Measurements from ENCODE around the gene OR10J5.

DNA sequence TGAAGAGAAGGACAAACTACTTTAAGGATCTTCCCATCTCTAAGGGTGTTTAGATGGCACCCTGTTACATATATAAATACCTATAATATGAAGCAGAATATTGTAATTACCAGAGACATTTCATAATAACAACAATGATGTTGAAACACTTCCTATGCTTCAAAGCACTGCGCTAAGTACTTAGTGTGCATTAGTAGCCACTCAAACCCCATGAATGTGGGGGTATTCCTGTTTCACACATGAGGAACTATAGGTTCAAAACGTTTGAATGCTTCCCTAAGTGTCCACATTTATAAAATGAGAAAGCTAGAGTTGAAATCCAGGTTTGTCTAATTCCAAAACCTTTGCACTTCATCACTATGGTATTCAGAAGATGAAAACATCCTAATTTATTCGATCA, 18.5 kb upstream of the OR10J5 start:
- TF ChIP-seq, protein P1, sequence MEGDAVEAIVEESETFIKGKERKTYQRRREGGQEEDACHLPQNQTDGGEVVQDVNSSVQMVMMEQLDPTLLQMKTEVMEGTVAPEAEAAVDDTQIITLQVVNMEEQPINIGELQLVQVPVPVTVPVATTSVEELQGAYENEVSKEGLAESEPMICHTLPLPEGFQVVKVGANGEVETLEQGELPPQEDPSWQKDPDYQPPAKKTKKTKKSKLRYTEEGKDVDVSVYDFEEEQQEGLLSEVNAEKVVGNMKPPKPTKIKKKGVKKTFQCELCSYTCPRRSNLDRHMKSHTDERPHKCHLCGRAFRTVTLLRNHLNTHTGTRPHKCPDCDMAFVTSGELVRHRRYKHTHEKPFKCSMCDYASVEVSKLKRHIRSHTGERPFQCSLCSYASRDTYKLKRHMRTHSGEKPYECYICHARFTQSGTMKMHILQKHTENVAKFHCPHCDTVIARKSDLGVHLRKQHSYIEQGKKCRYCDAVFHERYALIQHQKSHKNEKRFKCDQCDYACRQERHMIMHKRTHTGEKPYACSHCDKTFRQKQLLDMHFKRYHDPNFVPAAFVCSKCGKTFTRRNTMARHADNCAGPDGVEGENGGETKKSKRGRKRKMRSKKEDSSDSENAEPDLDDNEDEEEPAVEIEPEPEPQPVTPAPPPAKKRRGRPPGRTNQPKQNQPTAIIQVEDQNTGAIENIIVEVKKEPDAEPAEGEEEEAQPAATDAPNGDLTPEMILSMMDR (IDR thresholded peaks at IDR 0.05), result no peak
- TF ChIP-seq POLR2A (IDR thresholded peaks at IDR 0.05), result no peak
